ENCODE data around the gene PRKACG.

PRKACG gene

GRCh38 chr9:68983522-68984424, 30.1 kb downstream of the PRKACG start:
- DNase-seq (ENCODE audit: low read depth in 2 of 2), result no peak

GRCh38 chr9:68983008-68983411, 30.9 kb downstream of the PRKACG start:
- no peak for DNase-seq (ENCODE audit: low read depth in 2 of 2)

- no peak for DNase-seq (ENCODE audit: low read depth in 2 of 2)
Measured at GRCh38 chr9:68981789-68982188, 32.1 kb downstream of the PRKACG start.

- DNase-seq (ENCODE audit: low read depth in 2 of 2), result no peak
Measured at GRCh38 chr9:68980341-68980914, 33.5 kb downstream of the PRKACG start.

GRCh38 chr9:68979538-68980314, 34.2 kb downstream of the PRKACG start:
- DNase-seq (ENCODE audit: low read depth in 2 of 2), result peak; percentile 16 to 31

GRCh38 chr9:68978501-68978900, 35.4 kb downstream of the PRKACG start:
- no peak for DNase-seq (ENCODE audit: low read depth in 2 of 2)

- DNase-seq (ENCODE audit: low read depth in 2 of 2), result no peak
Measured at GRCh38 chr9:68978066-68978465, 35.8 kb downstream of the PRKACG start.

GRCh38 chr9:68975365-68976043, 38.4 kb downstream of the PRKACG start:
- no peak for DNase-seq (ENCODE audit: low read depth in 2 of 2)

GRCh38 chr9:68974901-68975300, 39.0 kb downstream of the PRKACG start:
- no peak for DNase-seq (ENCODE audit: low read depth in 2 of 2)

- DNase-seq (ENCODE audit: low read depth in 2 of 2), result no peak
Measured at GRCh38 chr9:68974431-68974830, 39.5 kb downstream of the PRKACG start.

GRCh38 chr9:68973619-68974018, 40.3 kb downstream of the PRKACG start:
- DNase-seq (ENCODE audit: low read depth in 2 of 2), result no peak

- DNase-seq (ENCODE audit: low read depth in 2 of 2), result no peak
Measured at GRCh38 chr9:68970151-68970550, 43.8 kb downstream of the PRKACG start.

- DNase-seq (ENCODE audit: low read depth in 2 of 2), result no peak
Measured at GRCh38 chr9:68969538-68969937, 44.4 kb downstream of the PRKACG start.

GRCh38 chr9:68967800-68968199, 46.1 kb downstream of the PRKACG start:
- no peak for DNase-seq (ENCODE audit: low read depth in 2 of 2)

- no peak for DNase-seq (ENCODE audit: low read depth in 2 of 2)
Measured at GRCh38 chr9:68966496-68966944, 47.4 kb downstream of the PRKACG start.

GRCh38 chr9:68964765-68965164, 49.1 kb downstream of the PRKACG start:
- DNase-seq (ENCODE audit: low read depth in 2 of 2), result no peak

GRCh38 chr9:68964102-68964541, 49.8 kb downstream of the PRKACG start:
- no peak for DNase-seq (ENCODE audit: low read depth in 2 of 2)

- no peak for DNase-seq (ENCODE audit: low read depth in 2 of 2)
Measured at GRCh38 chr9:68963416-68963815, 50.5 kb downstream of the PRKACG start.
